GM21529 (cell line): ENCODE data around the gene USP15.
A peak's percentile ranks its signal among the peaks of the same experiment; 100 is the strongest.

Experiments
- ATAC-seq: cut with Tn5 transposase; IDR thresholded peaks from one replicate; pipeline ENCODE4 v1.9.1; 2021; ENCODE audit not compliant: unreplicated experiment

USP15 gene

DNA sequence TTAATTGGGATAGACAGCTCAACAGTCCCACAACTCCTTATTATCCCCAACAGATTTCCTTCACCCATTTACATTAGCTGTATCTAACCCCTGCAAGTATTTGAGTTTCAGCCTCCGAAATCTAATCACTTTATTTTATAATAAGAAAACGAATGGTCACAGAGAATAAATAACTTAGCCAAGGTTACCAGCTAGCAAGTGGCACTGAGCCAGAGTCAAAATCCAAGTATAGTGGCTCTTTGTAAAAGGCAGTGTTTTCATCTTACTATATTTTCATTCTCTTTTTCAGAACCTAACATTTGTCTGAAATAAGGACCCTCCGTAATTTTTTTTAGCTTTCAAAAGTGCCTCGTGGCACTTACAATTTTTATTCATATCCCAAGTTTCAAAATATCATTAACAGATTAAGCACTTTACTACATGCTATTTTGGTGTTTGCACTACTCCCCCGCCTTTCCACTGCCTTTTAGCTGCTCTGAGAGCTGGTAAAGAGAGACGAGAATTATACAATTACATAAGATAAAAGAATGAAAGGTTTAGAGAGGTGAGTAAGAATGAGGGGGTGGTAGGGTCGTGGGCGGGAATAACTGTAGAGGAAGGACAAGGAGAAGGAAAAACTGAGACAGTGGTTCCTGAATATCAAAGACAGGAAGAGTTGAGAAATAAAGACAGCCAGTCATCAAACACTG is 3.7 kb upstream of the USP15 start:
- no peak for ATAC-seq

DNA sequence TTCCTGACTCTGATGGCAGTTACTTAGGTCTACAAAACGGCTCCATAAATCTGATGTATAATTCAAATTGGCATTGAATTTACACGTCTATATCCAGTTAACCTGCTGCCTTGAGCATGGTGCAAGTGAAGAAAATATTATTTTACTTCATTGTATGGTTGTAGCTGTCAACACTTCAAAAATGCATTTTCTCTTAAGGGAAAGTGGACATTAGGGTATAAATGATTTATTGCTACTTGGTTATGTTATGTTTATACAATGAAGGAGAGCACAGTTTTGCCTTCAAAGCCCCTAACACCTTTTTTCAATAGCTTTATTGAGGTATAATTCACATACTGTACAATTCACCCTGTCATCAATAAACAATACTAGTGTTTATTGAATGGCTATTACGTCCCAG is 2.0 kb upstream of the USP15 start:
- no peak for ATAC-seq

DNA sequence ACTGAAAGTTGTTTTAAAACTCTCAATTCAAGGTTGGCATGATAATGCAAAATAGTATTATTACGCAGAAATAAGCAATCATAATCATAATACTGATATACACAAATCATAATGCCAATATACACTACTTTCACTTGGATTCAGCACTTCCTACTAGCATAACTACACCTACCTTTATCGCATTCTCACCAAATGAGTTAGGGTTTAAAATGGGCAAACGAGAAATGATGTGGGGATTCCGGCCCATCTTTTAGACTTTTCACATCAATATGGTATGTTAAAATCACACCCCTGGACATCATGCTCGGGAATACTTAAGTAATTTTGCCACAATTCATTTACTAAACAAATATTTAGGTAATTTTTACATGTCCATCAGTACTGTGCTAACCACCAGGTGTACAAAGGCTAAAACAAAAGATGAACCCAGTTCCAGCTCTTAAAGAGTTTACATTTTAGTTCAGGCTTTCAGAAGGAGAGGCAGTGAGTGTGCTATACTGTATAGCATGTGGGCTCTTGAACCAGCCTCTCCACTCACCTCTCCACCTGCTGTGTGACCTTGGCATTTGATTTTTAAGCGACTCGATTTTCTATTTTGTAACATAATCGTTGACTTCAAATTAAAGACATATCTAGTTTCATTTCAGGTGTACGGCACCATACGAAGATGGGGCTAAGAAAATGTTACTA is 1.1 kb upstream of the USP15 start:
- ATAC-seq: no peak

DNA sequence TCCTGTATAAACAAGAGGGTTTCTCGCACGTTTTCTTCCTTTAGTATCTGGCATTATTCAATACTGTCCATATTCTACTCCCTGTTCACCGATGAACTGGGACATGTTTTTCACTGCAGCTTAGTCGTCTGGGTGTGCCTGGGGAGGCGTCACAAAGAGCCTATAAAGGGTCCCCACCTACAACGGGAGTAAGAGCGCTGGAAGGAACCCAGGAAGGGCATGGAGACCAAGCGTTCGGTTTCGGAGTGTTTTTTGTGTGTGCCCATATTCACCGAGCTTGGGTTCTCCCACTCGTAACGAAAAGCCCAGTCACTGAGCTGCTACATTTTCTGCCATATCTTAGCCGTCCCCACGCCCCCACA is 592 bp upstream of the USP15 start:
- peak; percentile 15 for ATAC-seq

- ATAC-seq: peak; percentile 54
Observed at GRCh38 chr12:62260733-62261683, 804 bp downstream of the USP15 start.

- ATAC-seq: no peak
Observed at GRCh38 chr12:62261876-62262517, 1.8 kb downstream of the USP15 start.

GRCh38 chr12:62263232-62263631 is 3.0 kb downstream of the USP15 start:
- ATAC-seq: no peak

DNA sequence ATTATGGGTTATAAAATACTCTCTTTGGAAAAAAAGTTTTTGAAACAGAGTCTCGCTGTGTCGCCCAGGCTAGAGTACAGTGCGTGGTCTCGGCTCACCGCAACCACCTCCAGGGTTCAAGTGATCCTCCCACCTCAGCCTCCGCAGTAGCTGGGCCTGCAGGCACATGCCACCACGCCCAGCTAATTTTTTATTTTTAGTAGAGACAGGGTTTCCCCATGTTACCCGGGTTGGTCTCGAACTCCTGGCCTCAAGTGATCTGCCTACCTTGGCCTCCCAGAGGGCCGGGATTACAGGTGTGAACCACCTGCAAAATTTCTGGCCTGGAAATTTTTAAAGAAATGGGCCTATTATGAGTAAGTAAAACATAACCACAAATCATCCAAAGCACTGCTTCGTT is 3.8 kb downstream of the USP15 start:
- ATAC-seq: no peak

- ATAC-seq: no peak
Observed at GRCh38 chr12:62264706-62265105, 4.5 kb downstream of the USP15 start.

DNA sequence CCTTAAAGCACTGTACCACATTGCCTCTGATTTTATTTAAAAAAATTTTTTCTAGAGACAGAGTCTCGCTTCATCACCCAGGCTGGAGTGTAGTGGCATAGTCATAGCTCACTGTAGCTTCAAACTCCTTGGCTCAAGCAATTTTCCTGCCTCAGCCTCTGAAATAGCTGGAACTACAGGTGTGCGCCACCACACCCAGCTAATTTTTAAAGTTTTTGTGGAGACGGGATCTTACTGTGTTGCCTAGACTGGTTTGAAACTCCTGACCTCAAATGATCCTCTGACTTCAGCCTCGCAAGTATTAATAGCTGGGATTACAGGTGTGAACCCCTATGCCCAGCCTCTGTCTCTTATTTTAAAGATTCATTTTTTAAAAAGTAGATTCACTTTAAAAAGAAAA is 5.3 kb downstream of the USP15 start:
- ATAC-seq: no peak

GRCh38 chr12:62267026-62267425 is 6.8 kb downstream of the USP15 start:
- no peak for ATAC-seq

GRCh38 chr12:62267480-62267879 is 7.3 kb downstream of the USP15 start:
- ATAC-seq: peak; percentile 50

GRCh38 chr12:62268956-62269355 is 8.8 kb downstream of the USP15 start:
- no peak for ATAC-seq

DNA sequence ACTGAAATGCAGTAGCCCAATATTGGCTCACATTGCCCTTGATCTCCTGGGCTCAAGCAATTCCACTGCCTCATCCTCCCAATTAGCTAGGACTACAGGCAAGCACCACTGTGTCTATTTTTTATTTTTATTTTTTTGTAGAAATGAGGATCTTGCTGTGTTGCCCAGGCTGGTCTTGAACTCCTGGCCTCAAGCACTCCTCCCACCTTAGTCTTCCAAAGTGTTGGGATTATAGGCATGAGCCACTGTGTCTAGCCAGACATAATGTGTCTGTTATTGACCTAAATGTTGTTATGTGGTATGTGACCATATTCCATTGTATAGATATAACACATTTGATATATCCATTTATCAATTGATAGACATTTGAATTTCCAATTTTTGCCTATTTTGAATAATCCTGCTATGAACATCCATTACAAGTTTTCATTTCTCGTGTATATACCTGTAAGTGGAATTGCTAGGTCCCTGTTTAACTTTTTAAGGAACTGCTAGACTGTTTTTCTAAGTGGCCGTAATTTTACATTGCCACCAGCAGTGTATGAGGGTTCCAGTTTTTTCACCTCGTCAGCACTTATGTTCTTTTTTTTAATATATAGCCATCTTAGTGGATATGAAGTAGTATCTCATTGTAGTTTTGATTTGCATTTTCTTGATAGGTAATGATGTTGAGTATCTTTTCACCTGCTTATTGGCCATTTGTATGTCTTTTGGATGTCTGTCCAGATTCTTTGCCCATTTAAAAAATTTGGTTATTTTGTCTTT is 9.4 kb downstream of the USP15 start:
- ATAC-seq: no peak

DNA sequence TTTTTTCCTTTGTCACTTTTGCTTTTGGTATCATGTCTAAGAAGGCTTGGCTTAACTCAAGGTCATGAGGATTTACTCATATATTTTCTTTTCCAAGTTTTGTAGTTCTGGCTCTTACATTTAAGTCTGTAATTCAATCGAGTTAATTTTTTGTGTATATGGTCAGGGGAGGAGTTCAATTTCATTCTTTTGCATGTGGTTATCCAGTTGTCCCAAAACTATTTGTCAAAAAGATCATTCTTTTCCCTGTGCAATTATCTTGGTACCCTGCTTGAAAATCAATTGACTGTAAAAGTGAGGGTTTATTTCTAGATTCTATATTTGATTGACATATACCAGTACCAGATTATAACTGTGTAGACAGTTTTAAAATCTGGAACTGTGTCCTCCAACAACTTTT is 10.2 kb downstream of the USP15 start:
- no peak for ATAC-seq

GRCh38 chr12:62270872-62271271 is 10.7 kb downstream of the USP15 start:
- ATAC-seq: no peak

DNA sequence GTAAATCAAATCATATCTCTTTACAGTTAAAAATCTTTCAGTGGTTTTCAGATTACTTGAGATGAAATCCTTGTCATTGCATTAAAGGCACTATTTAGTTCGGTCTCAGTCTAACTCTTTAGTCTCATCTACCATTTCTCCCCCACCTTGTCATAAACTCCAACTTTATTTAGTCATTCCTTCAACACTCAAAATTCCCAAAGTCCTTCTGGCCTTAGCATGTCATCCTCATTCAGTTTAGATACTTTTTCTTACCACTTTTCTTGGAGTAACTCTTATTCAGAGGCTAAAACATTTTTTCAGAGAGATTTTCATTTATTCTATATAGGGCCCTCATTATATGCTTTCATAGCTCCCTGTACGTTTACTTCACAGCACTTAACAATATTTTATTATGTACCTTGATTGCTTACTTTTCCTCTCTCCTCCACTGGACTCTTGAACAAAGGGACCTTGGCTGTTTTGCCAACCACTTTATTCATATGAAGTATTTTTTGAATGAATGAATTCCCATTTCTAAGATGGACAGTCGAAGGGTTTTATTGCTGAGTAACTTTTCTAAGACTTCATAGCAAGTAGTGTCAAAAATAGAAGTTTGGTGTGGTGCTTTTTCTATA is 12.8 kb downstream of the USP15 start:
- ATAC-seq: no peak

DNA sequence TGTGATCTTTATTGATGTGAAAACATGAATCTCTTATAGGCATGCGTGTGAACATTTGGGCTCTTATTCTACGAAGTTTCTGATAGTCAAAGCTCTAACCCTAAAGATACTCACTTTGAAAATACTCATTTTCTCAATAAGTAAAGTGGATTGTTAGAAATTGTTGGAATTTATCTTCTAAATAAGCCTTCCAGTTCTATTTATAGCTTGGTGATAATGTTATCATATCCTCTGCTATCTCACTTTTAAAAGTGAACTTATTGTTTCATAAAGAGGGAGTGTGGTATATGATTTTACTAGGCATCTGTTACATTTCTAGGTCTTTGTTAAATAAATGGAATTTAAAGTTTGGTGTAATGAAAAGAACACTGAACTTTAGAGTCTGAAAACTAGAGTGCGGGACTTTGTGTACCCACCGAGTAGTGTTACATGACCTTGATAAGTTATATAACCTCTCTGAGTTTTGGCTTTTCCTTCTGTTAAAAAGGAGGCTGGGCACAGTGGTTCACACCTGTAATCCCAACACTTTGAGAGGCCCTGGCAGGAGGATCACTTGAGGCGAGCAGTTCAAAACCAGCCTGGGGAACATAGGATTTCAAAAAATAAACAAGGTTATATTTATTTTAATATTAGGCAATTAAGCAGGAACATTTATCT is 13.6 kb downstream of the USP15 start:
- no peak for ATAC-seq

GRCh38 chr12:62278022-62278421 is 17.8 kb downstream of the USP15 start:
- ATAC-seq: no peak

GRCh38 chr12:62279058-62279457 is 18.9 kb downstream of the USP15 start:
- ATAC-seq: no peak
